Lower leg skin (tissue), 4 donors: ENCODE results near the gene NAALADL2. TPM values are rescaled to one million over a fixed set of nuclear protein-coding genes. Genes with fewer than 3 reads are reported as not detected.

Experiments used
- DNase-seq, 2 donors: peaks; one replicate each; pipeline ENCODE4 v3.0.0-alpha.2; 2019; ENCODE audit warnings: low spot score in 2 of 2
- H3K4me3 ChIP-seq: fragments of 200-600 bp; sonication (generic); 2 replicates; pipeline ENCODE4 v1.5.1; 2017; ENCODE audit warnings: mild to moderate bottlenecking, low read depth; ENCODE audit not compliant: poor library complexity, severe bottlenecking
- POLR2A ChIP-seq, 2 donors: fragments of 450-650 bp; IDR thresholded peaks; one replicate each; pipeline ENCODE4 v1.6.1; 2016 to 2017; ENCODE audit warnings: antibody characterized with exemption in 2 of 2, mild to moderate bottlenecking in 1 of 2, moderate library complexity in 1 of 2
- WGBS, 2 donors: methylation state at CpG; one replicate each; pipeline ENCODE4 v1.1.5; 2018; 5-methylcytosine and 5-hydroxymethylcytosine counted together
- intact Hi-C: fragments of 100-400 bp; cut with DNase I; formaldehyde crosslinking; loops from one replicate; pipeline ENCODE4 v1.15.0; 2023; ENCODE audit warnings: low total_unique reads
- total RNA-seq, 4 donors: library from RNA; depleted of rRNA; stranded (reverse); fragments of >200 nt; gene quantifications; one replicate each; pipeline ENCODE4 v1.1.0, GENCODE V29; 2016
- TF ChIP-seq, protein P1 (sequence below), 3 donors: fragments of 450-650 bp; IDR thresholded peaks; one replicate each; pipeline ENCODE4 v1.5.1; 2016; ENCODE audit warnings: antibody characterized with exemption in 3 of 3, mild to moderate bottlenecking in 3 of 3, moderate library complexity in 2 of 3

The NAALADL2 gene
- total RNA-seq, 4 donors from 2014 or later, result 3.6 to 8.1 (median 4.6) TPM

GRCh38 chr3:175199961-175200360, 340.8 kb downstream of the NAALADL2 start:
- no peak for DNase-seq
- no peak overlapping the region for H3K4me3 ChIP-seq
- intact Hi-C loops, result no loop called here
- WGBS, 2 donors, result 89 to 96% methylated on average over 1 of the region's 1 CpG
- no peak for TF ChIP-seq POLR2A (IDR thresholded peaks at IDR 0.05)
- TF ChIP-seq, protein P1, sequence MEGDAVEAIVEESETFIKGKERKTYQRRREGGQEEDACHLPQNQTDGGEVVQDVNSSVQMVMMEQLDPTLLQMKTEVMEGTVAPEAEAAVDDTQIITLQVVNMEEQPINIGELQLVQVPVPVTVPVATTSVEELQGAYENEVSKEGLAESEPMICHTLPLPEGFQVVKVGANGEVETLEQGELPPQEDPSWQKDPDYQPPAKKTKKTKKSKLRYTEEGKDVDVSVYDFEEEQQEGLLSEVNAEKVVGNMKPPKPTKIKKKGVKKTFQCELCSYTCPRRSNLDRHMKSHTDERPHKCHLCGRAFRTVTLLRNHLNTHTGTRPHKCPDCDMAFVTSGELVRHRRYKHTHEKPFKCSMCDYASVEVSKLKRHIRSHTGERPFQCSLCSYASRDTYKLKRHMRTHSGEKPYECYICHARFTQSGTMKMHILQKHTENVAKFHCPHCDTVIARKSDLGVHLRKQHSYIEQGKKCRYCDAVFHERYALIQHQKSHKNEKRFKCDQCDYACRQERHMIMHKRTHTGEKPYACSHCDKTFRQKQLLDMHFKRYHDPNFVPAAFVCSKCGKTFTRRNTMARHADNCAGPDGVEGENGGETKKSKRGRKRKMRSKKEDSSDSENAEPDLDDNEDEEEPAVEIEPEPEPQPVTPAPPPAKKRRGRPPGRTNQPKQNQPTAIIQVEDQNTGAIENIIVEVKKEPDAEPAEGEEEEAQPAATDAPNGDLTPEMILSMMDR (IDR thresholded peaks at IDR 0.05), result no peak

DNA sequence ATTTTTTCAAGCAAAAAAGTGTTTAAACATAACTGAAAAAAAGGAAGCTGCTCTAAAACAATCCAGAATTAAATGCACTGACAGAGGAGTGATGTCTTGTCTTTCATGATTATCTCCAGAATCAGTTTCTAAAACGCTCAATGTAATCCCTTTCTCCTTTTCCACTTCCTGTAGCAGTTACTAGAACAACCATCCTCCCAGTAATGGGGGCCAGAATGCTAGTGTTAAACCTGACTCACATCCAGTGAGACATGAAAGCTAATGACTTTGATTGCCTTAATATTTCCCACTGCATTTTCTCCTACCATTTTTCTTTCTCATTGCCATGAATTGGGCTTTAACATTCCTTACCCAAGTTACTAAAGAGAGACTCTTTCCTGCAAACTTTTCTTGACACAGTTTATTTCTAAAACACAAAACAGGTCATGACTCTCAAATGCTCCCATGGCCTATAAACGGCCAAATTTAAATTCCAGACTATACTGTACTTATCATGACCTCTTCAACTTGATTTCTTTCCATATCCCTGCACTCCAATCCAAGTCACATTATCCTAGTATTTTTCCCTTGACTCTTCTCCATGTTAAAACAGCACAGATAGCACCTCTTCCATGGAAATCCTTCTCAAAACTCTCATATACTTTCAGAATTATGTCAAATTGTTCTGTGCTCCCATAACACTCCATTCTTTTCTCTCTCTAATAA, 341.4 kb downstream of the NAALADL2 start:
- DNase-seq, result no peak
- 53 to 63% methylated on average over 2 of the region's 2 CpGs for WGBS, 2 donors
- no peak for TF ChIP-seq POLR2A (IDR thresholded peaks at IDR 0.05)
- TF ChIP-seq, protein P1 (IDR thresholded peaks at IDR 0.05), result no peak
- H3K4me3 ChIP-seq, result no peak overlapping the region
- intact Hi-C loops, result no loop called here

- intact Hi-C loops, result no loop called here
- WGBS, 2 donors, result 73 to 77% methylated on average over 3 of the region's 3 CpGs
- TF ChIP-seq, protein P1 (IDR thresholded peaks at IDR 0.05), result no peak
- TF ChIP-seq POLR2A (IDR thresholded peaks at IDR 0.05), result no peak
- no peak for DNase-seq
- no peak overlapping the region for H3K4me3 ChIP-seq
Observed at GRCh38 chr3:175207361-175207760, 348.2 kb downstream of the NAALADL2 start.

DNA sequence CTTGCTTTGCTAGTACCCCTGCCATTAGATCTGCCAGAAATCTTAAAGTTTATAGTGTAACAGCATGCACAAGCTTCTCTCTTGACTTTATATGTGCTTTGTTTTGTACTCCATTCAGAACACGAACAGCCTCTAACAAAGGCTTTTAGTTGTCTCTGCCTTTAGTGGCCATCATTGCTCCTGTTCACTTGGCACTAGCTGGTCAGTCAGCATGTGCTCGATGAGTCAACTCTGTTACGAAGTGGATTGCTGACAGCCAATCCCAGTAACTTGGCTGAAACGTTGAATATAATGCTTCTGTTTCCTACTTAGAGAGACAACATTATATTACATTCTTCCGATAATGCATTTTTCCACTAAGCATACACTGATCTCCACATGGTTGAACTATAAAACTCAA, 349.2 kb downstream of the NAALADL2 start:
- H3K4me3 ChIP-seq, result no peak overlapping the region
- 72 to 77% methylated on average over 5 of the region's 5 CpGs for WGBS, 2 donors
- no peak for DNase-seq
- intact Hi-C loops, result no loop called here
- no peak for TF ChIP-seq POLR2A (IDR thresholded peaks at IDR 0.05)
- TF ChIP-seq, protein P1 (IDR thresholded peaks at IDR 0.05), result no peak

DNA sequence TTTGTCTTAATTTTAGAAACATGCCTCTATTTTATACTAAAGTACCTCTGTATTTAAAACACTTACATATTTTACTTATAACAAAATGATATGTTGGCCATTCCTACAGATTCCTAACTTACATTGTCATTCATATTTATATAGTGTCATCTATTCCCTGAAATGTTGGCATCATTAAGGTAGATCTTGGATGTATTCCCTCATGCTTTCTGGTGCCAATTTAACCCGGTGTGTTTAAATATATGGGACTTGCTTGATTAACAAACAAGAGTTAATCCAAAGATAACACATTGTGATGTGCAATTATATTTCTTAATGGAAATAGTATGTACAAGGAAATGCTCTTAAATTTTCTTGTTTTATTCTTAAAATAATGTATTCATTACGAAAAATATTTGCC, 352.3 kb downstream of the NAALADL2 start:
- TF ChIP-seq, protein P1 (IDR thresholded peaks at IDR 0.05), result no peak
- TF ChIP-seq POLR2A (IDR thresholded peaks at IDR 0.05), result no peak
- DNase-seq, result no peak
- H3K4me3 ChIP-seq, result no peak overlapping the region
- 58 to 62% methylated on average over 2 of the region's 2 CpGs for WGBS, 2 donors
- intact Hi-C loops, result no loop called here

DNA sequence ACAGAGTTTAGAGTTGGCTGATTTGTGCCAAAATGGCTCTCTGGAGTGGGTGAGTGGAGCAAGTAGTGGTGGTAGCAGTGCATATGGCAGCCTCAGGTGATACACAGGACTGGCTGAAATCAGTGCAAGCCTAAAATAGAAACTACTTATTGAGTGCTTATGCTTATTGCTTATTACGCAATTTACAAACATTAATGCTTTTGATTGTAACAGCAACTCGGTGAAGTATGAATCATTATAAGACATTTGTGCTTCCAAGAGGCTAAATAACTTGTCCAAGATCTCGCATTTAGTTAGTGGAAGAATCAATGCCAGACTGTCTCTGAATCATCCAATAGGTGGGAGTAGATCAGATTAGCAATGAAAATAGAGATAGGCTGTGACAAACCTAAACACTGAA, 353.8 kb downstream of the NAALADL2 start:
- DNase-seq, result no peak
- no peak overlapping the region for H3K4me3 ChIP-seq
- intact Hi-C loops, result no loop called here
- WGBS, 2 donors, result 37 to 41% methylated on average over 3 of the region's 3 CpGs
- no peak for TF ChIP-seq POLR2A (IDR thresholded peaks at IDR 0.05)
- TF ChIP-seq, protein P1 (IDR thresholded peaks at IDR 0.05), result no peak
